ENCODE results near the gene C5orf63. TPM values are rescaled to one million over a fixed set of nuclear protein-coding genes. Genes with fewer than 3 reads are reported as not detected.

The C5orf63 gene
- total and polyA plus RNA-seq, 9 of the 15 experiments (the other 6 are each of a cell fraction or from before 2014, with no cell fraction given) = 1.8 to 24.6 (median 6.2) TPM

DNA sequence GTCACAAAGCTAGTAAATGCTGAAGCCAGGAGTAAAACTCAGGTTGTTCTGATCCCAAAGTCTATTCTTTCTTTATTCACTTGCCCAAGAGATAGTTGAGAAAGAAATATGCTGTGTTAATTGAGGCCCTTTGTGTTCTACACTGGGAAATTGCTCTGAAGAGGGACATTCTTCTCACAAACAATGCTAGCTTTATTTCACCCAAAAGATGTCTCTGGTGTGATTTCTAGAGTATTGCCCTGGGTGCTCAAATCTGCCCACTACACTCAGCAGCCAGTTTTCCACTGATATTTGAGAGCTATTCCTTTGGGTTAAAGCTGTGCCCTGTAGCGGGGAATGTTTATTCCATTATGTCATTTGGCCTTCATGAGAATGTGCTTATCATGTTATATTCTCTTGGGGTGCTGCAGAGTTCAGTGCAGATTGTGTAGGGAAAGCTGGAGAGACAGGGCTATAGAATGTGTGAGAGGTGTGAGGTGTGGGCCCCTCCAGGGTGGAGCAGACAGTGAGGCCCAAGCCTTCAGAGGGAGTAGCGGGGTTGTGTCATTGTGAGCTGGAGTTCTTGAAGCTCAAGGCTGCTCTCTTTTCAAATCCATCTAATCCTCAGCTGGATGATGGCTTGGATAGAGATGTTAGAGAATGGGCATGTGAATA, 21.0 kb upstream of the C5orf63 start:
- TF ChIP-seq HOXB6 (CRISPR knock-in tag; IDR thresholded peaks at IDR 0.05; ENCODE audit: borderline replicate concordance) (no peak), ESRRA (IDR thresholded peaks at IDR 0.05; ENCODE audit: borderline replicate concordance, low read depth) (0 out of 2 replicates have a peak, but pooled peaks have one; percentile 17), ZNF274 (IDR thresholded peaks at IDR 0.05; ENCODE audit: borderline replicate concordance, low read depth, low read length) (no peak)
- FAIRE-seq = no peak

DNA sequence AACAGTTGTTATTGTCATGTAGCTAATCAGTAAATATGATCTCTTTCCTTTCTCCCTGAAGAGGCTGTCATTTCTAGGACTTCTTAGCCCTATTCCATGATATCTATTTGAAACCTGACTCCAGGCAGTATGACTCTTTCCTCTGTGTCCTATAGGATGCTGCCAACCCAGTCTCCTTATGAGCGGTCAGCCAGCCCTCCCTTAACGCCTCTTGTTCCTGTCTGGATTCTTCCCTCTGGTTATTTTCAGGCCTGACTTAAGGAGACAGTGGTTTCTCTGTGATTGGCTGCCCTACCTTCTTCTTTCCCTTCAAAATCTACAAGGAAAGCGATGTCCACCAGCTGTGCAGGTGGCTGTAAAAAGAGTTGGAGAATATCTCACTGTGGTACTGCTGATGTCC, 19.4 kb upstream of the C5orf63 start:
- Histone ChIP-seq H3K4me3 (no peak overlapping the region), H2AFZ (ENCODE audit: low read depth, low read length) (peak overlapping the region; percentile 40; the same call in 1 of the 2 replicates), H4K20me1 (replicated peaks; ENCODE audit: control insufficient read depth, insufficient read depth, low read length) (no peaks in the 10 kb centered on the region), H3K36me3 (ENCODE audit: control insufficient read depth, insufficient read depth, low read length) (no peaks in the 10 kb centered on the region), H3K79me2 (ENCODE audit: control insufficient read depth, insufficient read depth, low read length) (no peaks in the 10 kb centered on the region), H3K4me2 (ENCODE audit: insufficient read depth, low read length) (no peak overlapping the region), H3K4me1 (replicated peaks in 1 of 2; ENCODE audit: control insufficient read depth in 2 of 2, insufficient read depth in 2 of 2, low read length in 2 of 2) (peaks cover 0 to 4% of the 10 kb centered on the region in 2 experiments; a peak in 1 of 5 replicates), H3K27me3 (ENCODE audit: control insufficient read depth in 2 of 2, insufficient read depth in 2 of 2, low read length in 2 of 2) (peaks cover 10 to 29% of the 10 kb centered on the region in 2 experiments), H3K9me3 (replicated peaks; ENCODE audit: control insufficient read depth, insufficient read depth, low read depth, low read length) (no peaks in the 10 kb centered on the region), H3K27ac (ENCODE audit: extremely low read depth, low read depth, low read length) (no peak overlapping the region), H3K9me1 (ENCODE audit: control insufficient read depth, insufficient read depth, low read length) (no peaks in the 10 kb centered on the region), H3K9ac (ENCODE audit: insufficient read depth in 1 of 2, low read depth in 2 of 2, low read length in 2 of 2) (no peak overlapping the region)
- 5% methylated on average over 3 of the region's 3 CpGs for WGBS (ENCODE audit: insufficient coverage, low coverage, missing lambda C conversion rate)
- TF ChIP-seq STAG1 (CRISPR knock-in tag; IDR thresholded peaks at IDR 0.05; ENCODE audit: borderline replicate concordance) (no peak), NCOA4 (IDR thresholded peaks at IDR 0.05; ENCODE audit: partially characterized antibody) (no peak), MAFF (IDR thresholded peaks at IDR 0.05; ENCODE audit: low read length) (no peak), TBP (optimal IDR thresholded peaks at IDR 0.05; ENCODE audit: low read depth, low read length) (no peak)
- intact Hi-C loops (cut with micrococcal nuclease) = no loop called here
- FAIRE-seq (no peak), DNase-seq (ENCODE audit: extremely low read depth in 1 of 4, low spot score in 3 of 4) (no peak), ATAC-seq (0 out of 3 replicates have a peak, but pooled peaks have one; percentile 25)
- CTCF ChIA-PET (ENCODE audit: low intra/inter-chr PET ratio) = no interaction called here
- BruUV-seq (replicated peaks) = no TSS peak
- in situ Hi-C loops (cut with MboI) = no loop called here
- POLR2A ChIA-PET = no interaction called here

More for the DNA sequence above, 21.0 kb upstream of the C5orf63 start:
- DNase-seq (ENCODE audit: extremely low read depth in 1 of 4, low spot score in 3 of 4) (no peak), ATAC-seq (no peak; the same call in 2 of the 3 replicates)
- peaks cover 12 to 36% of the 10 kb centered on the region in 2 experiments; a peak in 4 of 5 replicates for H3K27me3 ChIP-seq (ENCODE audit: control insufficient read depth in 2 of 2, insufficient read depth in 2 of 2, low read length in 2 of 2)
- WGBS (ENCODE audit: insufficient coverage, low coverage, missing lambda C conversion rate) = 38% methylated on average over 2 of the region's 2 CpGs
- no peak overlapping the region for H3K4me2 ChIP-seq (ENCODE audit: insufficient read depth, low read length)
- H2AFZ ChIP-seq (ENCODE audit: low read depth, low read length) = no peak overlapping the region
- H3K4me1 ChIP-seq (replicated peaks in 1 of 2; ENCODE audit: control insufficient read depth in 2 of 2, insufficient read depth in 2 of 2, low read length in 2 of 2) = peaks cover 0 to 4% of the 10 kb centered on the region in 2 experiments; a peak in 1 of 5 replicates
- no TSS peak for BruUV-seq (replicated peaks)
- intact Hi-C loops (cut with micrococcal nuclease) = no loop called here
- ChIA-PET POLR2A (interaction anchor here (0.6 kb wide), 1 partner anchor 10 kb away, joined by 3 read pairs; no protein-coding TSS in a partner anchor), CTCF (ENCODE audit: low intra/inter-chr PET ratio) (no interaction called here)
- no peaks in the 10 kb centered on the region for H3K36me3 ChIP-seq (ENCODE audit: control insufficient read depth, insufficient read depth, low read length)
- H4K20me1 ChIP-seq (replicated peaks; ENCODE audit: control insufficient read depth, insufficient read depth, low read length) = no peaks in the 10 kb centered on the region
- no peak overlapping the region for H3K9ac ChIP-seq (ENCODE audit: insufficient read depth in 1 of 2, low read depth in 2 of 2, low read length in 2 of 2)
- no peaks in the 10 kb centered on the region for H3K9me1 ChIP-seq (ENCODE audit: control insufficient read depth, insufficient read depth, low read length)
- no peaks in the 10 kb centered on the region for H3K79me2 ChIP-seq (ENCODE audit: control insufficient read depth, insufficient read depth, low read length)
- no peak overlapping the region for H3K27ac ChIP-seq (ENCODE audit: extremely low read depth, low read depth, low read length)
- H3K4me3 ChIP-seq = no peak overlapping the region
- H3K9me3 ChIP-seq (replicated peaks; ENCODE audit: control insufficient read depth, insufficient read depth, low read depth, low read length) = no peaks in the 10 kb centered on the region
- in situ Hi-C loops (cut with MboI) = no loop called here
